PC-3 (cell line): Measurements from ENCODE around the gene LIMS1. TPM values are rescaled to one million over a fixed set of nuclear protein-coding genes. Genes with fewer than 3 reads are reported as not detected.

Source experiments
- ATAC-seq: fragments of 200-7000 bp; cut with Tn5 transposase; 2 replicates; pipeline ENCODE4 v1.9.1; 2020; ENCODE audit warnings: mild to moderate bottlenecking, moderate library complexity
- BruUV-seq: library from RNA; stranded (reverse); fragments of 400-500 nt; replicated peaks from 2 replicates; lab custom pipeline; 2021; lab: Mats Ljungman, UMichigan
- CTCF ChIA-PET: fragments of 300-600 bp; sonication (Branson Sonifier 250); formaldehyde crosslinking; loops from one replicate; lab custom pipeline; 2022; ENCODE audit warnings: antibody characterized with exemption; lab: Charles Lee
- POLR2A ChIA-PET: fragments of 300-600 bp; sonication (Branson Sonifier 250); formaldehyde crosslinking; loops from one replicate; lab custom pipeline; 2022; ENCODE audit warnings: antibody characterized with exemption; ENCODE audit not compliant: unreplicated experiment; lab: Charles Lee
- DNase-seq: peaks from one replicate; pipeline ENCODE4 v3.0.0-alpha.2; 2015
- H2AFZ ChIP-seq: fragments of 300-600 bp; sonication (generic); 2 replicates; pipeline ENCODE4 v1.6.0; 2016; ENCODE audit warnings: antibody characterized with exemption, low read length
- H3F3A ChIP-seq: fragments of 300-600 bp; sonication (generic); one replicate; pipeline ENCODE4 v1.6.0; 2017; ENCODE audit warnings: antibody characterized with exemption, low read length, control low read depth, mild to moderate bottlenecking; ENCODE audit not compliant: unreplicated experiment
- H3K27ac ChIP-seq: fragments of 300-600 bp; sonication (generic); 2 replicates; pipeline ENCODE4 v1.5.1; 2016; ENCODE audit warnings: mild to moderate bottlenecking, low read length
- H3K27me3 ChIP-seq: fragments of 300-600 bp; sonication (generic); 2 replicates; pipeline ENCODE4 v1.6.1; 2016; ENCODE audit warnings: low read length, mixed read lengths
- H3K36me3 ChIP-seq: fragments of 300-600 bp; sonication (generic); 2 replicates; pipeline ENCODE4 v1.6.1; 2016; ENCODE audit warnings: low read depth, mixed run types, low read length, mixed read lengths
- H3K4me1 ChIP-seq: fragments of 300-600 bp; sonication (generic); 2 replicates; pipeline ENCODE4 v1.5.1; 2016; ENCODE audit warnings: low read length; ENCODE audit not compliant: insufficient read depth
- H3K4me2 ChIP-seq: fragments of 300-600 bp; sonication (generic); 2 replicates; pipeline ENCODE4 v1.6.0; 2016; ENCODE audit warnings: low read length
- H3K4me3 ChIP-seq: fragments of 300-600 bp; sonication (generic); 2 replicates; pipeline ENCODE4 v1.5.1; 2016; ENCODE audit warnings: mild to moderate bottlenecking, low read length, mixed read lengths
- H3K79me2 ChIP-seq: fragments of 300-600 bp; sonication (generic); 2 replicates; pipeline ENCODE4 v1.6.1; 2017; ENCODE audit warnings: low read length, mixed read lengths
- H3K9ac ChIP-seq: fragments of 300-600 bp; sonication (generic); 2 replicates; pipeline ENCODE4 v1.6.0; 2016; ENCODE audit warnings: mild to moderate bottlenecking, low read length
- H3K9me2 ChIP-seq: fragments of 300-600 bp; sonication (generic); replicated peaks from 2 replicates; pipeline ENCODE4 v1.6.1; 2016; ENCODE audit warnings: mixed run types, low read length, mixed read lengths
- H3K9me3 ChIP-seq: fragments of 300-600 bp; sonication (generic); 2 replicates; pipeline ENCODE4 v1.6.1; 2016; ENCODE audit warnings: low read length, mixed read lengths
- H4K20me1 ChIP-seq: fragments of 300-600 bp; sonication (generic); 2 replicates; pipeline ENCODE4 v1.6.1; 2016; ENCODE audit warnings: low read length, mixed read lengths
- CTCF ChIP-seq: fragments of 300-600 bp; sonication (generic); conservative IDR thresholded peaks from 2 replicates; pipeline ENCODE4 v1.5.1; 2017; ENCODE audit warnings: antibody characterized with exemption, low read depth, mild to moderate bottlenecking, low read length
- EZH2 ChIP-seq: fragments of 300-600 bp; sonication (generic); IDR thresholded peaks from one replicate; pipeline ENCODE4 v1.6.1; 2017; ENCODE audit warnings: antibody characterized with exemption, mild to moderate bottlenecking, low read length; ENCODE audit not compliant: unreplicated experiment
- EZH2phosphoT487 ChIP-seq: fragments of 300-600 bp; sonication (generic); IDR thresholded peaks from 2 replicates; pipeline ENCODE4 v1.6.1; 2018; ENCODE audit warnings: mild to moderate bottlenecking, antibody characterized with exemption, low read length, borderline replicate concordance
- intact Hi-C: fragments of 100-400 bp; cut with micrococcal nuclease; formaldehyde crosslinking; loops from 2 replicates; pipeline ENCODE4 v1.9.0; 2023
- total RNA-seq: library from RNA; depleted of rRNA; stranded (reverse); fragments of >200 nt; gene quantifications from 2 replicates; pipeline ENCODE4 v1.2.3, GENCODE V29; 2014

The LIMS1 gene
- total RNA-seq, 1 experiment from 2014 or later, result 58.9 TPM

DNA sequence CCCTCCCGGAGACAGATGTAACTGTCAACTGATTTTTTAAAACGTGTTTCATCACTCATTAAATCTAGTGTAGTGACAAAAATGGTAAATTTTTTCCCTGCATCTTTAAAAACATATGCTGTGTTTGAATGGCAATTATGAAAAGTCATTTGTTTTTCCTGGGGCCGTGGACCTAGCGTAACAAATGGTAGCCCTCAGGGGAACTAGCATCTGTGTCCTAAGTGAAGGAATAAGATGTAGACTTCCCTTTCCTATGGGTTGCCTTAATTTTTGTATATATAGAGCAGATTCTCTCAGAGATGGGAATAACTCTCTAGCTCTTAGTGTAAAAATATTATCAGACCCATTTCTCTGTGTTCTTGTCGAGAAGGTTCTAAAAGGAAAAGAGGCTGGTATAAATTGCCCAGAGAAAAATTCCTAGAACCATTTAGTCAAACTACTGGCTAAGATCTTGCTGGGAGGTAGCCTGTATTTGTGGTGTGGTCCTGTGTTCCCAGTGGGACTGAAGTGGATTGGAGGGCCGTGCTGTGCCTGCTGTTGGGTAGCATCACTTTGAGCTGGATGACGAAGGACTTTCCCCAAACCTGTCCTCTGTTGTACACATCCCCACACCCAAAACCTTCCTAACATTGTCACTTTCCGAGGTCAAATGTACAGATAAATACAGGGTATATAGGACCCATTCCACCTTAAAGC lies 85.8 kb downstream of the LIMS1 start:
- peaks cover 66% of the 10 kb centered on the region for H3K4me1 ChIP-seq
- H3K4me3 ChIP-seq, result no peak overlapping the region
- H4K20me1 ChIP-seq, result peaks cover 6% of the 10 kb centered on the region; the same call in 1 of the 2 replicates
- ChIA-PET POLR2A (no interaction called here), CTCF (interaction anchor here (0.5 kb wide), 1 partner anchor 14 kb away, joined by 3 read pairs; no protein-coding TSS in a partner anchor)
- H3F3A ChIP-seq, result no peaks in the 10 kb centered on the region
- DNase-seq, result no peak
- intact Hi-C loops, result no loop called here
- TF ChIP-seq CTCF, result no peak
- TF ChIP-seq EZH2phosphoT487, result no peak
- no peak for TF ChIP-seq EZH2
- no peaks in the 10 kb centered on the region for H3K9me2 ChIP-seq
- H3K9me3 ChIP-seq, result no peaks in the 10 kb centered on the region
- H3K27me3 ChIP-seq, result no peaks in the 10 kb centered on the region
- H3K4me2 ChIP-seq, result no peak overlapping the region
- H3K36me3 ChIP-seq, result no peaks in the 10 kb centered on the region
- H3K9ac ChIP-seq, result no peak overlapping the region
- H2AFZ ChIP-seq, result no peak overlapping the region
- H3K79me2 ChIP-seq, result peaks cover 62% of the 10 kb centered on the region
- no peak overlapping the region for H3K27ac ChIP-seq
- no TSS peak for BruUV-seq
- no peak for ATAC-seq

GRCh38 chr2:108620656-108621055 lies 86.4 kb downstream of the LIMS1 start:
- Histone ChIP-seq H2AFZ (no peak overlapping the region), H3K4me2 (peak overlapping the region; percentile 61; the same call in 1 of the 2 replicates), H3K9me3 (no peaks in the 10 kb centered on the region), H4K20me1 (peaks cover 6% of the 10 kb centered on the region; the same call in 1 of the 2 replicates), H3K4me3 (no peak overlapping the region), H3K27me3 (no peaks in the 10 kb centered on the region), H3K9ac (no peak overlapping the region), H3K4me1 (peaks cover 60% of the 10 kb centered on the region), H3K79me2 (peaks cover 56% of the 10 kb centered on the region), H3K27ac (peak overlapping the region; percentile 42), H3K9me2 (no peaks in the 10 kb centered on the region), H3K36me3 (no peaks in the 10 kb centered on the region), H3F3A (no peaks in the 10 kb centered on the region)
- intact Hi-C loops, result no loop called here
- CTCF ChIA-PET, result interaction anchor here (0.5 to 1.0 kb wide), 2 partner anchors 15 kb away, joined by 3 read pairs; no protein-coding TSS in a partner anchor
- TF ChIP-seq CTCF, result no peak
- no peak for TF ChIP-seq EZH2
- TF ChIP-seq EZH2phosphoT487, result no peak
- BruUV-seq, result no TSS peak
- ATAC-seq, result no peak
- no peak for DNase-seq
- POLR2A ChIA-PET, result no interaction called here

- H3K36me3 ChIP-seq, result no peaks in the 10 kb centered on the region
- peaks cover 5% of the 10 kb centered on the region; the same call in 1 of the 2 replicates for H4K20me1 ChIP-seq
- H3K4me1 ChIP-seq, result peaks cover 56% of the 10 kb centered on the region
- H3K9me3 ChIP-seq, result no peaks in the 10 kb centered on the region
- ChIA-PET CTCF (interaction anchor here (1.0 kb wide), 1 partner anchor 15 kb away, joined by 3 read pairs; no protein-coding TSS in a partner anchor), POLR2A (no interaction called here)
- intact Hi-C loops, result no loop called here
- H3K4me3 ChIP-seq, result no peak overlapping the region
- peaks cover 51% of the 10 kb centered on the region for H3K79me2 ChIP-seq
- BruUV-seq, result no TSS peak
- H3K9ac ChIP-seq, result no peak overlapping the region
- TF ChIP-seq EZH2 (no peak), CTCF (no peak), EZH2phosphoT487 (no peak)
- peak overlapping the region; percentile 65 for H2AFZ ChIP-seq
- H3K9me2 ChIP-seq, result no peaks in the 10 kb centered on the region
- H3F3A ChIP-seq, result no peaks in the 10 kb centered on the region
- DNase-seq, result peak; percentile 73
- no peaks in the 10 kb centered on the region for H3K27me3 ChIP-seq
- peak overlapping the region; percentile 61 for H3K4me2 ChIP-seq
- H3K27ac ChIP-seq, result peak overlapping the region; percentile 42
- ATAC-seq, result peak; percentile 83
Observed at GRCh38 chr2:108621087-108621559, 86.9 kb downstream of the LIMS1 start.
